ENCODE results near the gene PPFIA2.
A peak's percentile ranks its signal among the peaks of the same experiment; 100 is the strongest.

The PPFIA2 gene

DNA sequence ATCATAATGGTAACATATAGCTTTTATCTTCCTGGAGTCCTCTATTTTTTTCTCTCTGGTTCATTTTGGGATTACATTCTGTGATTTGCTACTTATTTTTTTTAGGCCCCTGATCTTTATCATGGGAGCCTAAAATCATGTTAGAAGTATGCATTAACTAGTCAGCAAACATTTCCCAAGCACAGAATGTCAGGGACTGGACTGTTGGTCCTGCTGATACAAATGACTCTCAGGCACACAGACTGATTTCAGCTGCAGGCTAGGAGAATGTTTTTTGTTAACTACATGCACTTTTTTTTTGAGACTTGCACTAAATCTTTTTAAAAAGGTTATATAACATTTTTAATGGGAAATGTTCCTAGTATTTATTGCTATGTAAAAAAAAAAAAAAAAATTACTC lies 550.1 kb downstream of the PPFIA2 start:
- TF ChIP-seq, protein P1, sequence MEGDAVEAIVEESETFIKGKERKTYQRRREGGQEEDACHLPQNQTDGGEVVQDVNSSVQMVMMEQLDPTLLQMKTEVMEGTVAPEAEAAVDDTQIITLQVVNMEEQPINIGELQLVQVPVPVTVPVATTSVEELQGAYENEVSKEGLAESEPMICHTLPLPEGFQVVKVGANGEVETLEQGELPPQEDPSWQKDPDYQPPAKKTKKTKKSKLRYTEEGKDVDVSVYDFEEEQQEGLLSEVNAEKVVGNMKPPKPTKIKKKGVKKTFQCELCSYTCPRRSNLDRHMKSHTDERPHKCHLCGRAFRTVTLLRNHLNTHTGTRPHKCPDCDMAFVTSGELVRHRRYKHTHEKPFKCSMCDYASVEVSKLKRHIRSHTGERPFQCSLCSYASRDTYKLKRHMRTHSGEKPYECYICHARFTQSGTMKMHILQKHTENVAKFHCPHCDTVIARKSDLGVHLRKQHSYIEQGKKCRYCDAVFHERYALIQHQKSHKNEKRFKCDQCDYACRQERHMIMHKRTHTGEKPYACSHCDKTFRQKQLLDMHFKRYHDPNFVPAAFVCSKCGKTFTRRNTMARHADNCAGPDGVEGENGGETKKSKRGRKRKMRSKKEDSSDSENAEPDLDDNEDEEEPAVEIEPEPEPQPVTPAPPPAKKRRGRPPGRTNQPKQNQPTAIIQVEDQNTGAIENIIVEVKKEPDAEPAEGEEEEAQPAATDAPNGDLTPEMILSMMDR (IDR thresholded peaks at IDR 0.05): no peak
- H3K27ac Mint-ChIP-seq: peak overlapping the region; percentile 37
- no peaks in the 10 kb centered on the region for H3K9me3 Mint-ChIP-seq
- peaks cover 66% of the 10 kb centered on the region for H3K4me1 Mint-ChIP-seq
- no peak overlapping the region for H3K4me3 Mint-ChIP-seq
- no peaks in the 10 kb centered on the region for H3K27me3 Mint-ChIP-seq (ENCODE audit: low read depth, poor library complexity)
- H3K36me3 Mint-ChIP-seq (ENCODE audit: low read depth): peaks cover 6% of the 10 kb centered on the region
- no peak for DNase-seq

DNA sequence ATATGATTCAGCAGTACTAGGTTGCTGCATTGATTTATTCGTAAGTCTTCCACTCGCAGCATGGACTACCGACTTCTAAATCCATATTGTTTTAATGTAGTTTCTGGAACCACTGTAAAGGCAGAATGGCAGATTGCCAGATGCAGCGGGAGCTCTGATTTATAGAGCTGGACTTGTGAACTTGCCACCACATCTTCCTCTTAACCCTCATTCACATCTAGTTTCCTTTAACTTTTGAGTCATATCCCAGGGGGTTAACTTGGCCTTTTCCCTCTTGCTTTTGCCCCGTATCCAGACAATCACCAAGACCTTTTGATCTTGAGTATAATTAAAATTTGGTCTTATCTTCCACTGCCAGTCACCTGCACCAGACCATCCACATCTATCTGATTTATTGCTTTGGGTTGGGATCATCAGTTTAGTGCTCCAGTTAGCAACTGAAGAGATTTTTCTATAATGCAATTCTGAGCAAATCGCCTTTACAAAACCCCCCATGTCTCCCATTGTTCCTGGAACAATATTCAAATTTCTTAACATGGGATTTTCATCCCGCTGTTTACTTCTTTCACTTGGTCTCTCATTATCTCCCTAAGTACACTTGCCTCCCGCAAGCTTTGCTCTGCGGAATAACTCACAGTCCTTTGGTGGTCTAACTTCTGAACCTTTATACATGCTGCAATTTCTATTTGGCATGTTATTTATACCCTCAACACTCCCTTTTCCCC lies 550.8 kb downstream of the PPFIA2 start:
- peaks cover 6% of the 10 kb centered on the region for H3K36me3 Mint-ChIP-seq (ENCODE audit: low read depth)
- H3K27me3 Mint-ChIP-seq (ENCODE audit: low read depth, poor library complexity): no peaks in the 10 kb centered on the region
- peak overlapping the region; percentile 37 for H3K27ac Mint-ChIP-seq
- H3K9me3 Mint-ChIP-seq: no peaks in the 10 kb centered on the region
- no peak overlapping the region for H3K4me3 Mint-ChIP-seq
- peaks cover 66% of the 10 kb centered on the region for H3K4me1 Mint-ChIP-seq
- TF ChIP-seq, protein P1 (IDR thresholded peaks at IDR 0.05): no peak
- DNase-seq: no peak

Measured in nephron progenitor cell (in vitro differentiated cells).